B cell (primary cell): ENCODE measurements around the gene NEAT1.

Experiments
- CTCF ChIP-seq: fragments of 200-600 bp; IDR thresholded peaks from one replicate; pipeline ENCODE4 v1.8.0; 2022; ENCODE audit warnings: antibody characterized with exemption, mild to moderate bottlenecking
- EZH2 ChIP-seq: IDR thresholded peaks from 2 replicates; pipeline ENCODE4 v1.6.1; 2012; ENCODE audit warnings: borderline replicate concordance, low read depth, mild to moderate bottlenecking, moderate library complexity, low read length; ENCODE audit not compliant: insufficient read depth, poor library complexity, severe bottlenecking

GRCh38 chr11:65459552-65459951, 37.0 kb downstream of the NEAT1 start:
- TF ChIP-seq CTCF (no peak), EZH2 (no peak)
